SK-N-SH (cell line): ENCODE data around the gene MAP3K4. TPM values are rescaled to one million over a fixed set of nuclear protein-coding genes. Genes with fewer than 3 reads are reported as not detected.

Experiments used
- CTCF ChIA-PET: fragments of 300-600, 350-600 bp; formaldehyde crosslinking; extraction: SDS; loops from one replicate; lab custom pipeline; 2021; lab: Yijun Ruan, JAX
- POLR2A ChIA-PET: fragments of 350-600 bp; sonication (Branson Sonifier 250); formaldehyde crosslinking; extraction: SDS; loops from one replicate; lab custom pipeline; 2020; ENCODE audit warnings: antibody characterized with exemption, inconsistent platforms; lab: Yijun Ruan, JAX
- DNase-seq: peaks from one replicate; pipeline ENCODE4 v3.0.0; 2012
- H2AFZ ChIP-seq: fragments of 200-600 bp; sonication (generic); 2 replicates; pipeline ENCODE4 v1.8.1; 2016; ENCODE audit warnings: antibody characterized with exemption, mild to moderate bottlenecking, low read depth
- H3F3A ChIP-seq: fragments of 200-600 bp; sonication (generic); replicated peaks from 2 replicates; pipeline ENCODE3; 2016; ENCODE audit warnings: antibody characterized with exemption, mild to moderate bottlenecking; ENCODE audit not compliant: insufficient read depth
- H3K27ac ChIP-seq, 2 experiments: fragments of 200-500 bp in 1 of 2; fragments of 200-600 bp in 1 of 2; sonication (Bioruptor generic) in 1 of 2; sonication (generic), shearing (Covaris generic) in 1 of 2; 2 replicates each; pipeline versions ENCODE4 v1.5.1 to v1.6.1; 2014 to 2016; ENCODE audit warnings: low read depth in 2 of 2, inconsistent platforms in 1 of 2, low read length in 1 of 2, mild to moderate bottlenecking in 1 of 2, mixed read lengths in 1 of 2
- H3K27me3 ChIP-seq: fragments of 200-600 bp; sonication (generic), shearing (Covaris generic); 2 replicates; pipeline ENCODE4 v1.6.1; 2016; ENCODE audit warnings: mixed run types; ENCODE audit not compliant: insufficient read depth
- H3K36me3 ChIP-seq, 2 experiments: fragments of 200-500 bp in 1 of 2; fragments of 200-600 bp in 1 of 2; sonication (Bioruptor generic) in 1 of 2; sonication (generic) in 1 of 2; replicated peaks in 1 of 2; 2 replicates each; pipeline versions ENCODE3 to v1.5.1; 2014 to 2016; ENCODE audit warnings: low read length in 1 of 2, mild to moderate bottlenecking in 1 of 2; ENCODE audit not compliant: insufficient read depth in 2 of 2, control insufficient read depth in 1 of 2
- H3K4me1 ChIP-seq, 2 experiments: fragments of 200-500 bp in 1 of 2; fragments of 200-600 bp in 1 of 2; sonication (Bioruptor generic) in 1 of 2; sonication (generic), shearing (Covaris generic) in 1 of 2; 2 replicates each; pipeline versions ENCODE4 v1.5.1 to v1.6.1; 2014 to 2016; ENCODE audit warnings: low read depth in 1 of 2, low read length in 1 of 2, mixed run types in 1 of 2; ENCODE audit not compliant: insufficient read depth in 2 of 2, control insufficient read depth in 1 of 2
- H3K4me2 ChIP-seq: fragments of 200-600 bp; sonication (generic), shearing (Covaris generic); 2 replicates; pipeline ENCODE4 v1.6.1; 2017; ENCODE audit warnings: mixed run types
- H3K4me3 ChIP-seq, 2 experiments: fragments of 200-500 bp in 1 of 2; fragments of 200-600 bp in 1 of 2; sonication (Bioruptor generic) in 1 of 2; sonication (generic), shearing (Covaris generic) in 1 of 2; 2 replicates each; pipeline versions ENCODE4 v1.5.1 to v1.8.1; 2014 to 2016; ENCODE audit warnings: low read depth in 2 of 2, inconsistent platforms in 1 of 2, low read length in 1 of 2, mild to moderate bottlenecking in 1 of 2, mixed read lengths in 1 of 2, moderate library complexity in 1 of 2
- H3K79me2 ChIP-seq: fragments of 200-600 bp; sonication (generic); 2 replicates; pipeline ENCODE4 v1.8.1; 2017; ENCODE audit warnings: mild to moderate bottlenecking; ENCODE audit not compliant: insufficient read depth
- H3K9ac ChIP-seq: fragments of 200-600 bp; sonication (generic); 2 replicates; pipeline ENCODE4 v1.6.1; 2017; ENCODE audit warnings: mixed run types
- H3K9me2 ChIP-seq: fragments of 200-600 bp; sonication (generic); 2 replicates; pipeline ENCODE4 v1.6.1; 2017; ENCODE audit warnings: mixed run types
- H3K9me3 ChIP-seq: fragments of 200-600 bp; sonication (generic); 2 replicates; pipeline ENCODE4 v1.6.1; 2017; ENCODE audit warnings: mixed run types, mild to moderate bottlenecking, moderate library complexity
- H4K20me1 ChIP-seq: fragments of 200-600 bp; sonication (generic); 2 replicates; pipeline ENCODE4 v1.6.1; 2017; ENCODE audit warnings: mild to moderate bottlenecking, mixed run types; ENCODE audit not compliant: insufficient read depth
- CHD2 ChIP-seq: fragments of 150-350 bp; IDR thresholded peaks from 2 replicates; pipeline ENCODE4 v1.6.1; 2018; ENCODE audit warnings: low read length; ENCODE audit not compliant: partially characterized antibody
- CTCF ChIP-seq: fragments of 200-600 bp; sonication (generic); IDR thresholded peaks from 2 replicates; pipeline ENCODE4 v1.6.1; 2017; ENCODE audit warnings: antibody characterized with exemption, mild to moderate bottlenecking, moderate library complexity
- GABPA ChIP-seq: IDR thresholded peaks from 2 replicates; pipeline ENCODE4 v1.4.0; 2012; ENCODE audit warnings: low read depth, mild to moderate bottlenecking
- GATA2 ChIP-seq: sonication (generic); formaldehyde crosslinking; IDR thresholded peaks from 2 replicates; pipeline ENCODE4 v1.5.0; 2020; ENCODE audit warnings: mild to moderate bottlenecking, missing genetic modification reagents
- JUND ChIP-seq: IDR thresholded peaks from 2 replicates; pipeline ENCODE4 v1.4.0; 2012
- MAX ChIP-seq: IDR thresholded peaks from 2 replicates; pipeline ENCODE4 v1.4.0; 2012; ENCODE audit warnings: low read depth
- MXI1 ChIP-seq: IDR thresholded peaks from 2 replicates; pipeline ENCODE4 v1.6.1; 2012; ENCODE audit warnings: mild to moderate bottlenecking, low read depth, low read length, improper control_type of control experiment
- NFIC ChIP-seq: IDR thresholded peaks from 2 replicates; pipeline ENCODE4 v1.4.0; 2012; ENCODE audit warnings: borderline replicate concordance
- NRF1 ChIP-seq: IDR thresholded peaks from 2 replicates; pipeline ENCODE4 v1.6.1; 2012; ENCODE audit warnings: low read depth, mild to moderate bottlenecking, low read length
- RCOR1 ChIP-seq: fragments of 150-350 bp; IDR thresholded peaks from 2 replicates; pipeline ENCODE4 v1.6.1; 2017; ENCODE audit warnings: antibody characterized with exemption, low read length
- SMC3 ChIP-seq: IDR thresholded peaks from 2 replicates; pipeline ENCODE4 v1.6.1; 2012; ENCODE audit warnings: low read depth, low read length, improper control_type of control experiment
- TEAD4 ChIP-seq: IDR thresholded peaks from 2 replicates; pipeline ENCODE4 v1.4.0; 2012; ENCODE audit warnings: mild to moderate bottlenecking, borderline replicate concordance; ENCODE audit not compliant: insufficient read depth
- USF1 ChIP-seq: IDR thresholded peaks from 2 replicates; pipeline ENCODE4 v1.4.0; 2012; ENCODE audit warnings: low read depth, borderline replicate concordance
- USF2 ChIP-seq: fragments of 150-350 bp; IDR thresholded peaks from 2 replicates; pipeline ENCODE4 v1.6.1; 2017; ENCODE audit warnings: antibody characterized with exemption, low read length, low read depth, borderline replicate concordance
- YY1 ChIP-seq: IDR thresholded peaks from 2 replicates; pipeline ENCODE4 v1.4.0; 2012; ENCODE audit warnings: low read depth, mild to moderate bottlenecking
- WGBS: methylation state at CpG from one replicate; pipeline ENCODE4 v1.1.6; 2017; ENCODE audit warnings: low lambda C conversion rate; 5-methylcytosine and 5-hydroxymethylcytosine counted together
- polyA plus RNA-seq, 3 experiments: library from polyadenylated mRNA; depleted of rRNA; stranded (reverse); fragments of >200 nt; gene quantifications; 2 replicates each; pipeline ENCODE4 v1.2.3, GENCODE V29; 2012

The MAP3K4 gene
- polyA plus RNA-seq, 1 of the 3 experiments (the other 2 are of a cell fraction): 6.8 TPM

- Histone ChIP-seq H3K4me1 (no peaks in the 10 kb centered on the region; a peak in 1 of 4 replicates), H3K9me2 (no peaks in the 10 kb centered on the region), H2AFZ (no peak overlapping the region), H3K9me3 (no peaks in the 10 kb centered on the region), H3K79me2 (peaks cover 5% of the 10 kb centered on the region; the same call in 1 of the 2 replicates), H3K36me3 (peaks cover 0 to 2% of the 10 kb centered on the region in 2 experiments), H3F3A (no peaks in the 10 kb centered on the region), H3K4me2 (no peak overlapping the region), H3K9ac (no peak overlapping the region), H3K27me3 (no peaks in the 10 kb centered on the region), H4K20me1 (no peaks in the 10 kb centered on the region), H3K27ac (no peak overlapping the region; a peak in 1 of 4 replicates), H3K4me3 (no peak overlapping the region)
- ChIA-PET CTCF (interaction anchor here (0.6 kb wide), 2 partner anchors 317 to 1733 kb away, joined by 3 to 4 read pairs; no protein-coding TSS in a partner anchor), POLR2A (no interaction called here)
- DNase-seq: no peak
- no peak for TF ChIP-seq YY1
- no peak for TF ChIP-seq CTCF
- TF ChIP-seq NRF1: no peak
- no peak for TF ChIP-seq NFIC
- no peak for TF ChIP-seq RCOR1
- no peak for TF ChIP-seq USF1
- no peak for TF ChIP-seq MAX
- no peak for TF ChIP-seq USF2
- no peak for TF ChIP-seq TEAD4
- TF ChIP-seq SMC3: no peak
- no peak for TF ChIP-seq MXI1
- TF ChIP-seq GABPA: no peak
- no peak for TF ChIP-seq GATA2 (CRISPR knock-in tag)
- no peak for TF ChIP-seq CHD2
- TF ChIP-seq JUND: no peak
- WGBS: 83% methylated on average over 10 of the region's 11 CpGs
Observed at GRCh38 chr6:161057103-161058091, 65.8 kb downstream of the MAP3K4 start.
